ENCODE data around the gene CPT1B.

GRCh38 chr22:50547263-50547985, 30.8 kb downstream of the CPT1B start:
- TF ChIP-seq, protein P1, sequence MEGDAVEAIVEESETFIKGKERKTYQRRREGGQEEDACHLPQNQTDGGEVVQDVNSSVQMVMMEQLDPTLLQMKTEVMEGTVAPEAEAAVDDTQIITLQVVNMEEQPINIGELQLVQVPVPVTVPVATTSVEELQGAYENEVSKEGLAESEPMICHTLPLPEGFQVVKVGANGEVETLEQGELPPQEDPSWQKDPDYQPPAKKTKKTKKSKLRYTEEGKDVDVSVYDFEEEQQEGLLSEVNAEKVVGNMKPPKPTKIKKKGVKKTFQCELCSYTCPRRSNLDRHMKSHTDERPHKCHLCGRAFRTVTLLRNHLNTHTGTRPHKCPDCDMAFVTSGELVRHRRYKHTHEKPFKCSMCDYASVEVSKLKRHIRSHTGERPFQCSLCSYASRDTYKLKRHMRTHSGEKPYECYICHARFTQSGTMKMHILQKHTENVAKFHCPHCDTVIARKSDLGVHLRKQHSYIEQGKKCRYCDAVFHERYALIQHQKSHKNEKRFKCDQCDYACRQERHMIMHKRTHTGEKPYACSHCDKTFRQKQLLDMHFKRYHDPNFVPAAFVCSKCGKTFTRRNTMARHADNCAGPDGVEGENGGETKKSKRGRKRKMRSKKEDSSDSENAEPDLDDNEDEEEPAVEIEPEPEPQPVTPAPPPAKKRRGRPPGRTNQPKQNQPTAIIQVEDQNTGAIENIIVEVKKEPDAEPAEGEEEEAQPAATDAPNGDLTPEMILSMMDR (conservative IDR thresholded peaks at IDR 0.05; ENCODE audit: low read depth in 2 of 2) = no peak
- TF ChIP-seq, protein P2, sequence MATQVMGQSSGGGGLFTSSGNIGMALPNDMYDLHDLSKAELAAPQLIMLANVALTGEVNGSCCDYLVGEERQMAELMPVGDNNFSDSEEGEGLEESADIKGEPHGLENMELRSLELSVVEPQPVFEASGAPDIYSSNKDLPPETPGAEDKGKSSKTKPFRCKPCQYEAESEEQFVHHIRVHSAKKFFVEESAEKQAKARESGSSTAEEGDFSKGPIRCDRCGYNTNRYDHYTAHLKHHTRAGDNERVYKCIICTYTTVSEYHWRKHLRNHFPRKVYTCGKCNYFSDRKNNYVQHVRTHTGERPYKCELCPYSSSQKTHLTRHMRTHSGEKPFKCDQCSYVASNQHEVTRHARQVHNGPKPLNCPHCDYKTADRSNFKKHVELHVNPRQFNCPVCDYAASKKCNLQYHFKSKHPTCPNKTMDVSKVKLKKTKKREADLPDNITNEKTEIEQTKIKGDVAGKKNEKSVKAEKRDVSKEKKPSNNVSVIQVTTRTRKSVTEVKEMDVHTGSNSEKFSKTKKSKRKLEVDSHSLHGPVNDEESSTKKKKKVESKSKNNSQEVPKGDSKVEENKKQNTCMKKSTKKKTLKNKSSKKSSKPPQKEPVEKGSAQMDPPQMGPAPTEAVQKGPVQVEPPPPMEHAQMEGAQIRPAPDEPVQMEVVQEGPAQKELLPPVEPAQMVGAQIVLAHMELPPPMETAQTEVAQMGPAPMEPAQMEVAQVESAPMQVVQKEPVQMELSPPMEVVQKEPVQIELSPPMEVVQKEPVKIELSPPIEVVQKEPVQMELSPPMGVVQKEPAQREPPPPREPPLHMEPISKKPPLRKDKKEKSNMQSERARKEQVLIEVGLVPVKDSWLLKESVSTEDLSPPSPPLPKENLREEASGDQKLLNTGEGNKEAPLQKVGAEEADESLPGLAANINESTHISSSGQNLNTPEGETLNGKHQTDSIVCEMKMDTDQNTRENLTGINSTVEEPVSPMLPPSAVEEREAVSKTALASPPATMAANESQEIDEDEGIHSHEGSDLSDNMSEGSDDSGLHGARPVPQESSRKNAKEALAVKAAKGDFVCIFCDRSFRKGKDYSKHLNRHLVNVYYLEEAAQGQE (IDR thresholded peaks at IDR 0.05; ENCODE audit: unreplicated experiment) = no peak
- TF ChIP-seq EZH2 (IDR thresholded peaks at IDR 0.05; ENCODE audit: low read depth, unreplicated experiment) (no peak), POLR2AphosphoS5 (IDR thresholded peaks at IDR 0.05; ENCODE audit: low read depth) (no peak), STAT1 (IDR thresholded peaks at IDR 0.05; ENCODE audit: unreplicated experiment) (no peak), JUNB (IDR thresholded peaks at IDR 0.05; ENCODE audit: unreplicated experiment) (no peak), EZH2phosphoT487 (IDR thresholded peaks at IDR 0.05; ENCODE audit: unreplicated experiment) (no peak), CREB1 (CRISPR knock-in tag; IDR thresholded peaks at IDR 0.05; ENCODE audit: low read depth) (no peak)
- TF ChIP-seq, protein P3, sequence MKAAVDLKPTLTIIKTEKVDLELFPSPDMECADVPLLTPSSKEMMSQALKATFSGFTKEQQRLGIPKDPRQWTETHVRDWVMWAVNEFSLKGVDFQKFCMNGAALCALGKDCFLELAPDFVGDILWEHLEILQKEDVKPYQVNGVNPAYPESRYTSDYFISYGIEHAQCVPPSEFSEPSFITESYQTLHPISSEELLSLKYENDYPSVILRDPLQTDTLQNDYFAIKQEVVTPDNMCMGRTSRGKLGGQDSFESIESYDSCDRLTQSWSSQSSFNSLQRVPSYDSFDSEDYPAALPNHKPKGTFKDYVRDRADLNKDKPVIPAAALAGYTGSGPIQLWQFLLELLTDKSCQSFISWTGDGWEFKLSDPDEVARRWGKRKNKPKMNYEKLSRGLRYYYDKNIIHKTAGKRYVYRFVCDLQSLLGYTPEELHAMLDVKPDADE (IDR thresholded peaks at IDR 0.05) = no peak

Measured in GM23338 (cell line).